Measurements from ENCODE around the gene MYO1D.

Gene MYO1D

DNA sequence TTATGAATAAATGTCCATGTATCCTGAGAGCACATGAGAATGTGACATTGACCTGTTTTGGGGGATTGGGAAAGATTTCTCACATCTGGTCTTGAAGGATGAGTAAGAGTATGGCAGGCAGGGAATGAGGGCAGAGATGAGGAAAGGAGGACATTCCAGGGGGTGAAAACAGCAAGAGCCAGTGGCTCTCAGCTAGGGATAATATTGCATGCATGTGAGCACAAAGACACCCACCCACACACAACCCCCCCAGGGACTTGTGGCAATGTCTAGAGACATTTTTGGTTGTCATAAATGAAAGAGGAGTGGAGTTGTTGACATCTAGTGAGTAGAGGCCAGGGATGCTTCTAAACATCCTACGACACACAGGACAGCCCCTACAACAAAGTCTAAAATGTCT lies 6.0 kb downstream of the MYO1D start:
- Histone ChIP-seq H3K4me3 (ENCODE audit: low read length) (no peak overlapping the region), H3K9ac (ENCODE audit: low read length) (no peak overlapping the region), H3K9me3 (ENCODE audit: control insufficient read depth, low read depth, low read length) (no peaks in the 10 kb centered on the region), H3K27ac (ENCODE audit: low read length) (no peak overlapping the region), H3K27me3 (ENCODE audit: control insufficient read depth, insufficient read depth, low read length) (peaks cover 9% of the 10 kb centered on the region), H3K4me1 (ENCODE audit: control insufficient read depth, low read depth, low read length) (peaks cover 5% of the 10 kb centered on the region), H3K36me3 (ENCODE audit: control insufficient read depth, low read depth, low read length) (no peaks in the 10 kb centered on the region)

DNA sequence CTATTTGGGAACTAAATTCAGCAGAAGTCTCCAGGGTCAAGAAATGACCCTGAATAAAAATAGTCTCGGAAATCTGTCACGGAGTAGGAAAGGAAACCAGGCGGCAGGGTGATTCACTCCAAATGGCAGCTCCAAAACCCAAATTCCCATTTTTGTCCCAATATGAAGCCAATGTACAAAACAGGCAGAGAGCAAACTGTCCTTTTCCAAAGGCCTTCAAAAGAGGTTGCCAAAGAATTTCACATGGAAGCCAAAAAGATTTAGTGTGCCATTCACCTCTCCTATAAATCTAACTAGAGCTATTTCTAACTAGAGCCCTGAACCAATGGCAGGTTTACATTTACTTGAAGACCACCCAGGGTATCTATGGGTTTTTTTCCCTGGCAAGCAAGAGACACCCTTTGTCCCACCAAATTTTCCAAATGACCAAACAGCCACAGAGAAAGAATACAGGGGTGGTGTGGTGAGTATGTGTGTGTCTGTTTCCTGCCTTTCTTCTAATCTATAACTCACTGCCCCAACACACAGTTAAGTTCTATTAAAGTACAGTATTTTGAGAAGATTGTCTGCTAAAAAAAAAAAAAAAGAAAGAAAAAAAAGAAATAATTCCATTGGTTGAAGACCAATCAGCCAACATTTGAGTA lies 6.8 kb downstream of the MYO1D start:
- H3K4me1 ChIP-seq (ENCODE audit: control insufficient read depth, low read depth, low read length) = no peaks in the 10 kb centered on the region
- H3K9me3 ChIP-seq (ENCODE audit: control insufficient read depth, low read depth, low read length) = no peaks in the 10 kb centered on the region
- no peak overlapping the region for H3K4me3 ChIP-seq (ENCODE audit: low read length)
- H3K36me3 ChIP-seq (ENCODE audit: control insufficient read depth, low read depth, low read length) = no peaks in the 10 kb centered on the region
- H3K9ac ChIP-seq (ENCODE audit: low read length) = no peak overlapping the region
- H3K27ac ChIP-seq (ENCODE audit: low read length) = no peak overlapping the region
- peaks cover under 1% of the 10 kb centered on the region for H3K27me3 ChIP-seq (ENCODE audit: control insufficient read depth, insufficient read depth, low read length)

- H3K36me3 ChIP-seq (ENCODE audit: control insufficient read depth, low read depth, low read length) = no peaks in the 10 kb centered on the region
- H3K4me1 ChIP-seq (ENCODE audit: control insufficient read depth, low read depth, low read length) = no peaks in the 10 kb centered on the region
- no peak overlapping the region for H3K27ac ChIP-seq (ENCODE audit: low read length)
- no peak overlapping the region for H3K9ac ChIP-seq (ENCODE audit: low read length)
- H3K4me3 ChIP-seq (ENCODE audit: low read length) = no peak overlapping the region
- no peaks in the 10 kb centered on the region for H3K9me3 ChIP-seq (ENCODE audit: control insufficient read depth, low read depth, low read length)
- H3K27me3 ChIP-seq (ENCODE audit: control insufficient read depth, insufficient read depth, low read length) = no peaks in the 10 kb centered on the region
Measured at GRCh38 chr17:32869345-32870026, 7.4 kb downstream of the MYO1D start.

DNA sequence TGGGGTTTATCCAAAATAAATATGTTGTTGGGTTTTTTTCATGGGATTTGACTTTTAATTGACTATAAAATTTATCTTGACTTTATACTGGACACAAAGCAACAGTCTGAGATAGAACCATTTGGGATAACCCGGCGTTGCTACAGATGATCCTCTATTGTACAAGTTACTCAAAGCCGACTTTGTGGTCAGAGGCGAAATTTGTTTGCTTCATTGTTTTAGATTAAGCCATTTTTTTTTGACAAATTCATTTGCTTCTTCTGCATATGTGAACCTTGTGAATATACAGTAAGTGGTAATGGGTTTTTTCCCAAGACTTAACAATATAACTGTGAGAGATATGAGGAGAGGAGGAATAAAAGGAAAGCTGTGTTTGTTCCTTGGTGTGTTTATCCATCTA lies 11.8 kb downstream of the MYO1D start:
- H3K9me3 ChIP-seq (ENCODE audit: control insufficient read depth, low read depth, low read length) = no peaks in the 10 kb centered on the region
- H3K27me3 ChIP-seq (ENCODE audit: control insufficient read depth, insufficient read depth, low read length) = no peaks in the 10 kb centered on the region
- no peak overlapping the region for H3K9ac ChIP-seq (ENCODE audit: low read length)
- H3K36me3 ChIP-seq (ENCODE audit: control insufficient read depth, low read depth, low read length) = no peaks in the 10 kb centered on the region
- H3K4me3 ChIP-seq (ENCODE audit: low read length) = no peak overlapping the region
- no peaks in the 10 kb centered on the region for H3K4me1 ChIP-seq (ENCODE audit: control insufficient read depth, low read depth, low read length)
- H3K27ac ChIP-seq (ENCODE audit: low read length) = no peak overlapping the region

- Histone ChIP-seq H3K27ac (ENCODE audit: low read length) (no peak overlapping the region), H3K36me3 (ENCODE audit: control insufficient read depth, low read depth, low read length) (no peaks in the 10 kb centered on the region), H3K4me3 (ENCODE audit: low read length) (no peak overlapping the region), H3K9ac (ENCODE audit: low read length) (no peak overlapping the region), H3K9me3 (ENCODE audit: control insufficient read depth, low read depth, low read length) (no peaks in the 10 kb centered on the region), H3K4me1 (ENCODE audit: control insufficient read depth, low read depth, low read length) (no peaks in the 10 kb centered on the region), H3K27me3 (ENCODE audit: control insufficient read depth, insufficient read depth, low read length) (no peaks in the 10 kb centered on the region)
Measured at GRCh38 chr17:32863559-32863958, 13.4 kb downstream of the MYO1D start.

DNA sequence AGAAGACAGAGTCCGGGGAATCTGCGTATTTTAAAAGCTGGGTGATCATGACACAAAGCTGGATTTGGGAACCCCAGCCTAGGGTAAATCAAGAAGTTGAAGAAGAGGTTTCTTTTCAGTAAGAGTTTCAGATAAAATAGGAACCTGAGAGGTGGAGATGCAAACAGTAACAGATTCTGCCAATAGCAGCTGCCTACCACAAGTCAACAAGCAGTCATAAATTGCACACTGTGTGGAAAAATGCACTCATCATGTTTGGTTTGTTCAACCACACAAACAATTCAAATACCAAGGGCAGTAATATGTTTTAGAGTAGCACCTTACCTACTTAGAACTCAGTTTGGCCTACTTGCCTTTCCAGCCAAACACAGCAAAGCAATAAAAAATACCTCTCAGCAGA lies 14.0 kb downstream of the MYO1D start:
- H3K27ac ChIP-seq (ENCODE audit: low read length) = no peak overlapping the region
- no peak overlapping the region for H3K4me3 ChIP-seq (ENCODE audit: low read length)
- no peak overlapping the region for H3K9ac ChIP-seq (ENCODE audit: low read length)
- H3K27me3 ChIP-seq (ENCODE audit: control insufficient read depth, insufficient read depth, low read length) = no peaks in the 10 kb centered on the region
- no peaks in the 10 kb centered on the region for H3K9me3 ChIP-seq (ENCODE audit: control insufficient read depth, low read depth, low read length)
- no peaks in the 10 kb centered on the region for H3K4me1 ChIP-seq (ENCODE audit: control insufficient read depth, low read depth, low read length)
- H3K36me3 ChIP-seq (ENCODE audit: control insufficient read depth, low read depth, low read length) = no peaks in the 10 kb centered on the region

DNA sequence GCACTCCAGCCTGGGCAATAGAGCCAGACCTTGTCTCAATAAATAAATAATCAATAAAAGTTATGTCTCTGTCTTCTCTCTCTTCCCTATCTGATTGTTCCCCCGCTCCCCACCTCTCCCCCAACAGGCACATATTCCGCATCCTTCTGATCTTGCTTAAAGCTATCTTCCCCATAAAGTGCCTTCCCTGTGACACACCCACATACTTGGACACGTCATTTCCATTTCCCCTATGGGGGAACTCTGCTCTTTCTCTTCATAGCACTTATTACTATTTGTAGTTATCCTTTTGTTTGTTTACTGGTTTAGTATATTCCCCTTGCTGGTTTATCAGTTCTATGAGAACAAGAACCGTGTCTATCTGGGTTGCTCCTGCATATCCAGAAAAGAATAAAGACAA lies 14.9 kb downstream of the MYO1D start:
- Histone ChIP-seq H3K9ac (ENCODE audit: low read length) (no peak overlapping the region), H3K4me3 (ENCODE audit: low read length) (no peak overlapping the region), H3K36me3 (ENCODE audit: control insufficient read depth, low read depth, low read length) (no peaks in the 10 kb centered on the region), H3K4me1 (ENCODE audit: control insufficient read depth, low read depth, low read length) (no peaks in the 10 kb centered on the region), H3K9me3 (ENCODE audit: control insufficient read depth, low read depth, low read length) (no peaks in the 10 kb centered on the region), H3K27me3 (ENCODE audit: control insufficient read depth, insufficient read depth, low read length) (no peaks in the 10 kb centered on the region), H3K27ac (ENCODE audit: low read length) (no peak overlapping the region)

DNA sequence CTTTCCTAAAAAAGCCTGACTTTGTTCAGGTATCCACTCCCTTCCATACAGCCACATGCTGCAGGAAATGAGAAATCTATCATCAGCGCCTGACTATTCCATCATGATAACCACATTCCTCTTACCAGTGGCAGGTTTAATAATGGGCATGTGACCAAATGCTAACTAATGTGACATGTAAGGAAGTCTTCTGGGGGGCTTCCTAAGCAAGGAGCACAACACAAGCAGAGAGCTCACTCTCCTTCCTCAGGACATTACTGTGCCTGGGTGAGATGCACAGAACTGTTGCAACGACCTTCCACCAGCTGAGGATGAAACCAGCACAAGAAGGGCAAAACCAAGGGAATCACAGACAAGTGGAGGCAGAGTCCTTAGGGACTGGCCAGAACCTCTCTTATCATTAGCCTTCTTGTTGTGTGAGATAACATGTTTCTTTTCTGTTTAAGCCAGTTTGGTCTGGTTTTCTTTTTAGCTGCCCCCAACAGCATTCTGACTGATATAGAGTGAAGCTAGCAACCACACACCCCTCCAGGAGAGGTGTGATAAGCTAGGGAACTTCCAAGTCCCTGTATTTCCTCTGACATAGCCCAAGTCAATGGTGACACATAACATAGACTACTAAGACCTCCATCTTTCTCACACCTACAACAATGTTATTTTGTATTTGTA lies 16.9 kb downstream of the MYO1D start:
- no peaks in the 10 kb centered on the region for H3K27me3 ChIP-seq (ENCODE audit: control insufficient read depth, insufficient read depth, low read length)
- no peak overlapping the region for H3K27ac ChIP-seq (ENCODE audit: low read length)
- no peaks in the 10 kb centered on the region for H3K9me3 ChIP-seq (ENCODE audit: control insufficient read depth, low read depth, low read length)
- no peaks in the 10 kb centered on the region for H3K36me3 ChIP-seq (ENCODE audit: control insufficient read depth, low read depth, low read length)
- no peaks in the 10 kb centered on the region for H3K4me1 ChIP-seq (ENCODE audit: control insufficient read depth, low read depth, low read length)
- no peak overlapping the region for H3K9ac ChIP-seq (ENCODE audit: low read length)
- no peak overlapping the region for H3K4me3 ChIP-seq (ENCODE audit: low read length)

DNA sequence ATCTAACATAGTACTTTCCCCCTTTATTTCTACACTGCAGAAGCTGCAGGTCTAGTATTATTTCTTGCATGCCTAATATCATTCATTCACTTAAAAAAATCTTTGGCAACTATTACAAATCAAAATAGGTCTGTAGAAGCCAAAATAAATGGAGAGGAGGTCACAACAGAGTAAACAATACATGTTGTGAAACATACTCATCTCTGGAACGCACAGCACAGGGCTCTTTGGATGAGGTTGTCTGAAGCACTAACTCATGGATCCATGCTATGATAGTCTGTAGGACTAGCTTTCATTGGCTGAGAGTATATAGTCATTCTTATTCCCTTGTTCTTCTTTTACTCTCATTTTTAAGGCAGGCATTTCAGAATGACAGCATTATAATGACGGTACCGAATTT lies 21.3 kb downstream of the MYO1D start:
- H3K9me3 ChIP-seq (ENCODE audit: control insufficient read depth, low read depth, low read length) = no peaks in the 10 kb centered on the region
- H3K36me3 ChIP-seq (ENCODE audit: control insufficient read depth, low read depth, low read length) = no peaks in the 10 kb centered on the region
- no peak overlapping the region for H3K4me3 ChIP-seq (ENCODE audit: low read length)
- peaks cover 10% of the 10 kb centered on the region for H3K4me1 ChIP-seq (ENCODE audit: control insufficient read depth, low read depth, low read length)
- no peak overlapping the region for H3K27ac ChIP-seq (ENCODE audit: low read length)
- no peak overlapping the region for H3K9ac ChIP-seq (ENCODE audit: low read length)
- H3K27me3 ChIP-seq (ENCODE audit: control insufficient read depth, insufficient read depth, low read length) = no peaks in the 10 kb centered on the region

DNA sequence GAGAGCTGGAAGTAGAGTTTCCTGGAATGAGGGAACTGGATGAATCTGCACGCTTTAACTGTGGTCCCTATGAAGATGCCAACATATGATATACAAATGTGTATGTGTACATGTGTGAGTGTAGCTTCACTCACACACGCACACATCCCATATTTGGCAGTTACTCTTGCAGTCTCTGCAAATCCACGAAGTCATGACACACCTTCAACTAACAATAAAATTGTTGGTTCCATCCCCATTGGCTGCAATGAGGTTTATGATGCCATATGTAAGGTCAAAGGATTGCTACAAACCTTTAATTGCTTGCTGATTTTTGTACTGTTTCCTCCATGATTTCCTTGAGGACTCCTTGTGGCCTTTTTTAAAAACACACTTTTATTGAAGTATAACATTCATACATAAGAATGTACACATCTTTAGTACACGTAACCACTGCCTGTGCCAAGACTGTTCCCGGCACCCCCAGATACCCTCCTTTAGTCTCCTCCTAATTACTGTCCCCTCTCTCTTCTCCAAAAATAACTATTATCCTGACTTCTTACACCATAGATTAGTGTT lies 22.0 kb downstream of the MYO1D start:
- no peak overlapping the region for H3K9ac ChIP-seq (ENCODE audit: low read length)
- peaks cover 10% of the 10 kb centered on the region for H3K4me1 ChIP-seq (ENCODE audit: control insufficient read depth, low read depth, low read length)
- H3K36me3 ChIP-seq (ENCODE audit: control insufficient read depth, low read depth, low read length) = no peaks in the 10 kb centered on the region
- H3K4me3 ChIP-seq (ENCODE audit: low read length) = no peak overlapping the region
- no peaks in the 10 kb centered on the region for H3K9me3 ChIP-seq (ENCODE audit: control insufficient read depth, low read depth, low read length)
- no peak overlapping the region for H3K27ac ChIP-seq (ENCODE audit: low read length)
- H3K27me3 ChIP-seq (ENCODE audit: control insufficient read depth, insufficient read depth, low read length) = no peaks in the 10 kb centered on the region

- Histone ChIP-seq H3K27ac (ENCODE audit: low read length) (no peak overlapping the region), H3K9ac (ENCODE audit: low read length) (no peak overlapping the region), H3K36me3 (ENCODE audit: control insufficient read depth, low read depth, low read length) (no peaks in the 10 kb centered on the region), H3K9me3 (ENCODE audit: control insufficient read depth, low read depth, low read length) (no peaks in the 10 kb centered on the region), H3K27me3 (ENCODE audit: control insufficient read depth, insufficient read depth, low read length) (no peaks in the 10 kb centered on the region), H3K4me3 (ENCODE audit: low read length) (no peak overlapping the region), H3K4me1 (ENCODE audit: control insufficient read depth, low read depth, low read length) (peaks cover 10% of the 10 kb centered on the region)
Measured at GRCh38 chr17:32854207-32854606, 22.7 kb downstream of the MYO1D start.
